ENCODE measurements around the gene ISX. TPM values are rescaled to one million over a fixed set of nuclear protein-coding genes. Genes with fewer than 3 reads are reported as not detected.

ISX gene
- total and polyA plus RNA-seq, 2 donors (not counting 1 experiment from before 2014, with no cell fraction given), result not detected

GRCh38 chr22:35128637-35129036 is 62.7 kb downstream of the ISX start:
- Histone ChIP-seq H3K27me3 (ENCODE audit: control insufficient read depth, insufficient read depth, low read length) (no peaks in the 10 kb centered on the region), H3K4me1 (ENCODE audit: control insufficient read depth, extremely low read depth, insufficient read depth, low read length) (no peaks in the 10 kb centered on the region), H4K20me1 (ENCODE audit: control insufficient read depth, extremely low read depth, insufficient read depth, low read length) (no peaks in the 10 kb centered on the region), H3K79me2 (ENCODE audit: control insufficient read depth, insufficient read depth, low read length) (no peaks in the 10 kb centered on the region), H2AFZ (ENCODE audit: low read length) (no peak overlapping the region), H3K9me3 (ENCODE audit: control insufficient read depth, insufficient read depth, low read depth, low read length) (no peaks in the 10 kb centered on the region), H3K4me3 (replicated peaks in 1 of 4; ENCODE audit: control extremely low read depth in 1 of 4, insufficient read depth in 1 of 4, low read depth in 3 of 4, low read length in 4 of 4) (no peak overlapping the region), H3K27ac (ENCODE audit: insufficient read depth, low read length) (no peak overlapping the region), H3K36me3 (ENCODE audit: control insufficient read depth, insufficient read depth, low read length) (no peaks in the 10 kb centered on the region), H3K4me2 (ENCODE audit: extremely low read depth, insufficient read depth, low read length) (no peak overlapping the region), H3K9ac (ENCODE audit: insufficient read depth, low read length) (no peak overlapping the region)
- TF ChIP-seq CTCF (conservative IDR thresholded peaks at IDR 0.05 in 1 of 2, IDR thresholded peaks at IDR 0.05 in 1 of 2; ENCODE audit: low read depth in 1 of 2, low read length in 2 of 2) (no peak), EZH2 (IDR thresholded peaks at IDR 0.05; ENCODE audit: low read length, missing control alignments) (no peak)
- DNase-seq (ENCODE audit: low read depth in 2 of 2), result no peak

GRCh38 chr22:35131525-35132000 is 65.6 kb downstream of the ISX start:
- H3K79me2 ChIP-seq (ENCODE audit: control insufficient read depth, insufficient read depth, low read length), result no peaks in the 10 kb centered on the region
- no peaks in the 10 kb centered on the region for H3K27me3 ChIP-seq (ENCODE audit: control insufficient read depth, insufficient read depth, low read length)
- no peaks in the 10 kb centered on the region for H3K4me1 ChIP-seq (ENCODE audit: control insufficient read depth, extremely low read depth, insufficient read depth, low read length)
- no peak overlapping the region for H3K27ac ChIP-seq (ENCODE audit: insufficient read depth, low read length)
- no peaks in the 10 kb centered on the region for H3K36me3 ChIP-seq (ENCODE audit: control insufficient read depth, insufficient read depth, low read length)
- H3K4me2 ChIP-seq (ENCODE audit: extremely low read depth, insufficient read depth, low read length), result no peak overlapping the region
- no peak for DNase-seq (ENCODE audit: low read depth in 2 of 2)
- no peak overlapping the region for H3K9ac ChIP-seq (ENCODE audit: insufficient read depth, low read length)
- H4K20me1 ChIP-seq (ENCODE audit: control insufficient read depth, extremely low read depth, insufficient read depth, low read length), result no peaks in the 10 kb centered on the region
- H3K4me3 ChIP-seq (replicated peaks in 1 of 4; ENCODE audit: control extremely low read depth in 1 of 4, insufficient read depth in 1 of 4, low read depth in 3 of 4, low read length in 4 of 4), result no peak overlapping the region
- no peak for TF ChIP-seq CTCF (conservative IDR thresholded peaks at IDR 0.05 in 1 of 2, IDR thresholded peaks at IDR 0.05 in 1 of 2; ENCODE audit: low read depth in 1 of 2, low read length in 2 of 2)
- TF ChIP-seq EZH2 (IDR thresholded peaks at IDR 0.05; ENCODE audit: low read length, missing control alignments), result no peak
- H3K9me3 ChIP-seq (ENCODE audit: control insufficient read depth, insufficient read depth, low read depth, low read length), result no peaks in the 10 kb centered on the region
- H2AFZ ChIP-seq (ENCODE audit: low read length), result no peak overlapping the region

GRCh38 chr22:35132568-35132967 is 66.6 kb downstream of the ISX start:
- H3K36me3 ChIP-seq (ENCODE audit: control insufficient read depth, insufficient read depth, low read length), result no peaks in the 10 kb centered on the region

More at GRCh38 chr22:35132568-35132967, 66.6 kb downstream of the ISX start:
- Histone ChIP-seq H3K27me3 (ENCODE audit: control insufficient read depth, insufficient read depth, low read length) (no peaks in the 10 kb centered on the region), H3K9me3 (ENCODE audit: control insufficient read depth, insufficient read depth, low read depth, low read length) (no peaks in the 10 kb centered on the region), H3K9ac (ENCODE audit: insufficient read depth, low read length) (no peak overlapping the region), H3K4me2 (ENCODE audit: extremely low read depth, insufficient read depth, low read length) (no peak overlapping the region), H3K4me3 (replicated peaks in 1 of 4; ENCODE audit: control extremely low read depth in 1 of 4, insufficient read depth in 1 of 4, low read depth in 3 of 4, low read length in 4 of 4) (no peak overlapping the region), H3K79me2 (ENCODE audit: control insufficient read depth, insufficient read depth, low read length) (no peaks in the 10 kb centered on the region), H4K20me1 (ENCODE audit: control insufficient read depth, extremely low read depth, insufficient read depth, low read length) (no peaks in the 10 kb centered on the region), H3K27ac (ENCODE audit: insufficient read depth, low read length) (no peak overlapping the region), H2AFZ (ENCODE audit: low read length) (no peak overlapping the region), H3K4me1 (ENCODE audit: control insufficient read depth, extremely low read depth, insufficient read depth, low read length) (no peaks in the 10 kb centered on the region)
- no peak for DNase-seq (ENCODE audit: low read depth in 2 of 2)
- no peak for TF ChIP-seq CTCF (conservative IDR thresholded peaks at IDR 0.05 in 1 of 2, IDR thresholded peaks at IDR 0.05 in 1 of 2; ENCODE audit: low read depth in 1 of 2, low read length in 2 of 2)
- TF ChIP-seq EZH2 (IDR thresholded peaks at IDR 0.05; ENCODE audit: low read length, missing control alignments), result no peak

Data from fibroblast of lung (primary cell).